GM10248 (cell line): ENCODE measurements around the gene KCNK7.
A peak's percentile ranks its signal among the peaks of the same experiment; 100 is the strongest.
"Not testable (repeated sequence)": the region's sequence is repeated elsewhere in the genome, so short reads cannot be mapped to it uniquely, and the experiment has no call there.

Source experiments
- CTCF ChIA-PET: fragments of 300-600 bp; sonication (Branson Sonifier 250); formaldehyde crosslinking; extraction: SDS; loops from one replicate; lab custom pipeline; 2021; ENCODE audit warnings: antibody characterized with exemption; lab: Yijun Ruan, JAX
- POLR2A ChIA-PET: fragments of 350-650 bp; sonication (Branson Sonifier 250); formaldehyde crosslinking; extraction: SDS; loops from one replicate; lab custom pipeline; 2020; ENCODE audit warnings: antibody characterized with exemption; lab: Yijun Ruan, JAX
- DNase-seq: peaks from one replicate; pipeline ENCODE4 v3.0.0; 2012; ENCODE audit errors: extremely low spot score
- TF ChIP-seq, protein P1 (sequence below): IDR thresholded peaks from 2 replicates; pipeline ENCODE4 v1.5.1; 2012; ENCODE audit warnings: mild to moderate bottlenecking, low read depth; ENCODE audit errors: extremely low read depth, missing control alignments, control extremely low read depth

The KCNK7 gene

GRCh38 chr11:65640483-65641296, 45.1 kb upstream of the KCNK7 start:
- TF ChIP-seq, protein P1, sequence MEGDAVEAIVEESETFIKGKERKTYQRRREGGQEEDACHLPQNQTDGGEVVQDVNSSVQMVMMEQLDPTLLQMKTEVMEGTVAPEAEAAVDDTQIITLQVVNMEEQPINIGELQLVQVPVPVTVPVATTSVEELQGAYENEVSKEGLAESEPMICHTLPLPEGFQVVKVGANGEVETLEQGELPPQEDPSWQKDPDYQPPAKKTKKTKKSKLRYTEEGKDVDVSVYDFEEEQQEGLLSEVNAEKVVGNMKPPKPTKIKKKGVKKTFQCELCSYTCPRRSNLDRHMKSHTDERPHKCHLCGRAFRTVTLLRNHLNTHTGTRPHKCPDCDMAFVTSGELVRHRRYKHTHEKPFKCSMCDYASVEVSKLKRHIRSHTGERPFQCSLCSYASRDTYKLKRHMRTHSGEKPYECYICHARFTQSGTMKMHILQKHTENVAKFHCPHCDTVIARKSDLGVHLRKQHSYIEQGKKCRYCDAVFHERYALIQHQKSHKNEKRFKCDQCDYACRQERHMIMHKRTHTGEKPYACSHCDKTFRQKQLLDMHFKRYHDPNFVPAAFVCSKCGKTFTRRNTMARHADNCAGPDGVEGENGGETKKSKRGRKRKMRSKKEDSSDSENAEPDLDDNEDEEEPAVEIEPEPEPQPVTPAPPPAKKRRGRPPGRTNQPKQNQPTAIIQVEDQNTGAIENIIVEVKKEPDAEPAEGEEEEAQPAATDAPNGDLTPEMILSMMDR: no peak
- DNase-seq: no peak
- ChIA-PET CTCF (interaction anchor here (1.0 to 5.7 kb wide), 4 partner anchors 8 to 249 kb away, joined by 3 to 54 read pairs (median 4); no protein-coding TSS in a partner anchor), POLR2A (interaction anchor here (5.2 kb wide), 1 partner anchor 12 kb away, joined by 31 read pairs; no protein-coding TSS in a partner anchor)

- CTCF ChIA-PET: interaction anchor here (1.0 to 5.7 kb wide), 10 partner anchors 9 to 250 kb away, joined by 3 to 54 read pairs (median 6); partner anchors contain the start of genes KAT5 and RELA
- POLR2A ChIA-PET: interaction anchor here (0.9 to 5.2 kb wide), 3 partner anchors 9 to 52 kb away, joined by 3 to 31 read pairs (median 3); no protein-coding TSS in a partner anchor
- peak; percentile 79 for DNase-seq
- TF ChIP-seq, protein P1: no peak
These were observed 44.3 kb upstream of the KCNK7 start for GRCh38 chr11:65639623-65640482.

DNA sequence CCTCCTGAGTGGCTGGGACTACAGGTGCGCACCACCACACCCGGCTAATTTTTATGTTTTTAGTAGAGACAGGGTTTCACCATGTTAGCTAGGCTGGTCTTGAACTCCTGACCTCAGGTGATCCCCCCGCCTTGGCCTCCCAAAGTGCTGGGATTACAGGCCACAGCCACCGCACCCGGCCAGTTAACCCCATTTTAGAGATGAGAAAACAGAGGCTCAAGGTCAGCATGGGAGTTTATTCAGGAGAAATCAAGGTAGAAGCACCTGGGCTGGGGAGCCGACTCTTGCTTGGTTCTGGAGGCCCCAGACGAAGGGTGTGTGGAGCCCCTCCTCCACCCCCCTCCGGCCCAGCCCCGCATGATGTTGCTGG, 43.6 kb upstream of the KCNK7 start:
- ChIA-PET POLR2A (interaction anchor here (0.5 to 5.2 kb wide), 4 partner anchors 10 to 77 kb away, joined by 3 to 31 read pairs (median 4); no protein-coding TSS in a partner anchor), CTCF (interaction anchor here (1.0 to 5.7 kb wide), 11 partner anchors 11 to 250 kb away, joined by 3 to 54 read pairs (median 6); partner anchors contain the start of genes KAT5, MUS81 and RELA)
- DNase-seq: not testable (repeated sequence)

GRCh38 chr11:65637794-65638419, 42.3 kb upstream of the KCNK7 start, which contains the start of gene SIPA1:
TSS of gene SIPA1 (plus strand) at chr11:65638101. CDS start at chr11:65640922, 2,821 bp downstream.
- peak; percentile 90 for DNase-seq
- ChIA-PET CTCF (interaction anchor here (1.0 to 5.7 kb wide), 15 partner anchors 9 to 222 kb away, joined by 3 to 54 read pairs (median 6); partner anchors contain the start of genes MUS81, RELA and ZNRD2), POLR2A (interaction anchor here (1.0 to 5.2 kb wide), 3 partner anchors 14 to 50 kb away, joined by 3 to 31 read pairs (median 3); no protein-coding TSS in a partner anchor)
- TF ChIP-seq, protein P1: peak; percentile 26

DNA sequence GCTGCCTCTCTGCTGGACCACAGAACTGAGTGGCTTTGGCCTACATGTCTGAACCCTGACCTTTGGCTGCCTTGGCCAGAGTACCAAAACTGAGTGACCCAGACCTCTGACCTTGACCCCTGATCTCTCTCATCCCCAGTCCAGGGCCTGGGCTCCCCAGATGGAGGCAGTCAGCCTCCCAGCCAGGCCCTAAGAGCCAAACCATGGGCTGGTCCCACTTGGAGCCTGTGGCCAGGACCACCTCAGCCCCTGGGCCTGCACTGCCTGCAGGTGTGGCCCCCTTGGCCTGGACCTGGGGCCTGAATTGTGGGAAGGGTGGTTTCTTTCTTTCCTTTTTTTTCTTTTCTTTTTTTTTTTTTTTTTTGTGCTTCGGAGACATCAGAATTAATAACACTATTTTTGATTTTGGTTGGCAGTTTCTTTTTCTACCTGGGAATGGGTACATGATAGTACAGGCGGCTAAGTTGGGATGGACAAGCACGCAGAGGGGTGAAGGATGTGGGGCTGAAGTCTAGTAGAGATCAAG, 41.5 kb upstream of the KCNK7 start:
- POLR2A ChIA-PET: interaction anchor here (0.7 to 5.2 kb wide), 3 partner anchors 12 to 49 kb away, joined by 3 to 31 read pairs (median 3); no protein-coding TSS in a partner anchor
- CTCF ChIA-PET: interaction anchor here (1.2 to 5.7 kb wide), 5 partner anchors 8 to 221 kb away, joined by 3 to 54 read pairs (median 6); no protein-coding TSS in a partner anchor
- DNase-seq: no peak
- TF ChIP-seq, protein P1: no peak
